Measurements from ENCODE around the gene TTC39B. TPM values are rescaled to one million over a fixed set of nuclear protein-coding genes. Genes with fewer than 3 reads are reported as not detected.
"Not testable (repeated sequence)": the region's sequence is repeated elsewhere in the genome, so short reads cannot be mapped to it uniquely, and the experiment has no call there.

Gene TTC39B
- total and polyA plus RNA-seq, 7 donors: 0.18 to 13.1 (median 1.8) TPM

GRCh38 chr9:15333376-15333881 is 26.4 kb upstream of the TTC39B start:
- H3K36me3 ChIP-seq (ENCODE audit: insufficient read depth in 1 of 2, low read depth in 1 of 2): no peaks in the 10 kb centered on the region
- DNase-seq (no peak), ATAC-seq (no peak)
- 35 to 37% (median 36%) methylated on average over 4 of the region's 4 CpGs for WGBS, 3 donors
- no peaks in the 10 kb centered on the region for H3K4me1 ChIP-seq
- no peak for TF ChIP-seq CTCF (IDR thresholded peaks at IDR 0.05)
- H3K9me3 ChIP-seq: no peaks in the 10 kb centered on the region
- intact Hi-C loops (cut with DNase I): no loop called here
- no peak overlapping the region for H3K27ac ChIP-seq
- no peaks in the 10 kb centered on the region for H3K27me3 ChIP-seq (ENCODE audit: insufficient read depth in 3 of 3, low read length in 2 of 3)
- no peak overlapping the region for H3K4me3 ChIP-seq

DNA sequence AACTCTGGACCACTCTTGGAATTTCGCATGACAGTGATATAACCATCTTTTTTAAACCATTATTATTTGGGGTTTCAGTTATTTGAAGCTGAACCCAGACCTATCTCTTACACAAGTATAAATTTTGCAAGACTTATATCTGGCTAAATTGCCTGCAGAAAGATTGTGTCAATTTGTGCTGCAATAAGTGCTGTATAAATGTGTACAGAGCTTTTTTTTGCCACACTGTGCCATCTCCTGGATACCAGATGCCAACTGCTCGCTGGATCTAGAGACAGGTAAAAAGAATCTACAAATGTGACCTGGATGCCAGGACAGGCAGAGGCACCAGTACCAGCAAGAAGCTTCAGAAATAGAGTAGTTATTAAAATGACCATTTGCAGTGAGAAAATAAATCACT is 25.9 kb upstream of the TTC39B start:
- DNase-seq (no peak), ATAC-seq (no peak)
- no peak for TF ChIP-seq CTCF (IDR thresholded peaks at IDR 0.05)
- Histone ChIP-seq H3K4me3 (no peak overlapping the region), H3K4me1 (no peaks in the 10 kb centered on the region), H3K27ac (no peak overlapping the region), H3K9me3 (no peaks in the 10 kb centered on the region), H3K36me3 (ENCODE audit: insufficient read depth in 1 of 2, low read depth in 1 of 2) (no peaks in the 10 kb centered on the region), H3K27me3 (ENCODE audit: insufficient read depth in 3 of 3, low read length in 2 of 3) (no peaks in the 10 kb centered on the region)
- intact Hi-C loops (cut with DNase I): no loop called here
- 64 to 80% (median 74%) methylated on average over 2 of the region's 2 CpGs for WGBS, 3 donors

GRCh38 chr9:15329539-15330109 is 22.6 kb upstream of the TTC39B start:
- H3K4me1 ChIP-seq: no peaks in the 10 kb centered on the region
- intact Hi-C loops (cut with DNase I): no loop called here
- no peak for TF ChIP-seq CTCF (IDR thresholded peaks at IDR 0.05)
- no peak overlapping the region for H3K4me3 ChIP-seq
- H3K9me3 ChIP-seq: no peaks in the 10 kb centered on the region
- WGBS, 3 donors: 74 to 81% (median 80%) methylated on average over 4 of the region's 4 CpGs
- DNase-seq (no peak), ATAC-seq (no peak)
- H3K36me3 ChIP-seq (ENCODE audit: insufficient read depth in 1 of 2, low read depth in 1 of 2): no peaks in the 10 kb centered on the region
- H3K27ac ChIP-seq: no peak overlapping the region
- no peaks in the 10 kb centered on the region for H3K27me3 ChIP-seq (ENCODE audit: insufficient read depth in 3 of 3, low read length in 2 of 3)

- no peaks in the 10 kb centered on the region for H3K9me3 ChIP-seq
- ATAC-seq: no peak
- no peaks in the 10 kb centered on the region for H3K4me1 ChIP-seq
- 84 to 92% (median 92%) methylated on average over 1 of the region's 1 CpG for WGBS, 3 donors
- H3K36me3 ChIP-seq (ENCODE audit: insufficient read depth in 1 of 2, low read depth in 1 of 2): no peaks in the 10 kb centered on the region
- intact Hi-C loops (cut with DNase I): no loop called here
- no peak for TF ChIP-seq CTCF (IDR thresholded peaks at IDR 0.05)
- no peaks in the 10 kb centered on the region for H3K27me3 ChIP-seq (ENCODE audit: insufficient read depth in 3 of 3, low read length in 2 of 3)
- no peak overlapping the region for H3K27ac ChIP-seq
- no peak for DNase-seq
- H3K4me3 ChIP-seq: no peak overlapping the region
Observed at GRCh38 chr9:15328946-15329345, 21.9 kb upstream of the TTC39B start.

DNA sequence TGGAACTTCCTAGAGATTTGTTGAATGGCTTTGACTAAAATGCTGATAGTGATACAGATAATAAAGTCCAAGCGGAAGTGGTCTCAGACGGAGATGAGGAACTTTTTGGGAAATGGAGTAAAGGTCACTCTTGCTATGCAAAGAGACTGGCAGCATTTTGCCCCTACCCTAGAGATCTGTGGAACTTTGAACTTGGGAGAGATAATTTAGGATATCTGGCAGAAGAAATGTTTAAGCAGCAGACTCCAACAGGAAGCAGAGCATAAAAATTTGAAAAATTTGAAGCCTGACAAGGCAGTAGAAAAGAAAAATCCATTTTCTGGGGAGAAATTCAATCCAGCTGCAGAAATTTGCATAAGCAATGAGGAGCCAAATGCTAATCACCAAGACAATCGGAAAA is 15.7 kb upstream of the TTC39B start:
- ATAC-seq; DNase-seq; H3K27me3 ChIP-seq (ENCODE audit: insufficient read depth in 3 of 3, low read length in 2 of 3); H3K4me3 ChIP-seq; H3K4me1 ChIP-seq; H3K36me3 ChIP-seq (ENCODE audit: insufficient read depth in 1 of 2, low read depth in 1 of 2); H3K9me3 ChIP-seq; intact Hi-C loops (cut with DNase I); H3K27ac ChIP-seq: not testable (repeated sequence)
- 77 to 84% (median 82%) methylated on average over 3 of the region's 3 CpGs for WGBS, 3 donors

DNA sequence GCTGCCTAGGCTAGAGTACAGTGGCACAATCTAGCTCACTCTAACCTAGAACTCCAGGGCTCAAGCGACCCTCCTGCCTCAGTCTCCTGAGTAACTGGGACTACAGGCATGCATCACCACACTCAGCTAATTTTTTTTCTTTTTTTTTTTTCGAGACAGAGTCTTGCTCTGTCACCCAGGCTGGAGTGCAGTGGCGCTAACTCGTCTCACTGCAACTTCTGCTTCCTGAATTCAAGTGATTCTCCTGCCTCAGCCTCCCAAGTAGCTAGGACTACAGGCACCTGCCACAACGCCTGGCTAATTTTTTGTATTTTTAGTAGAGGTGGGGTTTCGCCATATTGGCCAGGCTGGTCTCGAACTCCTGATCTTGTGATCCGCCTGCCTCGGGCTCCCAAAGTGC is 12.6 kb upstream of the TTC39B start:
- H3K9me3 ChIP-seq; DNase-seq; intact Hi-C loops (cut with DNase I); H3K27me3 ChIP-seq (ENCODE audit: insufficient read depth in 3 of 3, low read length in 2 of 3); H3K36me3 ChIP-seq (ENCODE audit: insufficient read depth in 1 of 2, low read depth in 1 of 2); ATAC-seq; H3K27ac ChIP-seq; H3K4me1 ChIP-seq; H3K4me3 ChIP-seq: not testable (repeated sequence)
- 85 to 93% (median 89%) methylated on average over 9 of the region's 9 CpGs for WGBS, 3 donors
